A673 (cell line): ENCODE data around the gene COX6B1. TPM values are rescaled to one million over a fixed set of nuclear protein-coding genes. Genes with fewer than 3 reads are reported as not detected.
A peak's percentile ranks its signal among the peaks of the same experiment; 100 is the strongest.

Experiments
- BruUV-seq: library from RNA; stranded (reverse); fragments of 400-500 nt; replicated peaks from 2 replicates; lab custom pipeline; 2021; lab: Mats Ljungman, UMichigan
- CTCF ChIA-PET: fragments of 300-600 bp; sonication (Branson Sonifier 250); formaldehyde crosslinking; loops from one replicate; lab custom pipeline; 2022; ENCODE audit warnings: antibody characterized with exemption; lab: Charles Lee
- POLR2A ChIA-PET: fragments of 300-600 bp; sonication (Branson Sonifier 250); formaldehyde crosslinking; loops from one replicate; lab custom pipeline; 2022; ENCODE audit warnings: antibody characterized with exemption; ENCODE audit not compliant: low non-redundant PET; lab: Charles Lee
- DNase-seq: peaks from one replicate; pipeline ENCODE4 v3.0.0-alpha.2; 2015; ENCODE audit warnings: low spot score
- H3K27ac ChIP-seq: fragments of 200-600 bp; sonication (generic); 2 replicates; pipeline ENCODE4 v1.5.1; 2016; ENCODE audit warnings: mixed run types, low read depth, mild to moderate bottlenecking, mixed read lengths, antibody characterized with exemption, low read length; ENCODE audit not compliant: poor library complexity, severe bottlenecking
- H3K27me3 ChIP-seq: fragments of 200-600 bp; sonication (generic); replicated peaks from 2 replicates; pipeline ENCODE4 v1.6.1; 2017; ENCODE audit warnings: mixed run types, low read depth, mild to moderate bottlenecking, mixed read lengths, antibody characterized with exemption, low read length; ENCODE audit not compliant: insufficient read depth, poor library complexity
- H3K36me3 ChIP-seq: fragments of 200-600 bp; sonication (generic); 2 replicates; pipeline ENCODE4 v1.6.1; 2016; ENCODE audit warnings: mixed run types, mild to moderate bottlenecking, mixed read lengths, antibody characterized with exemption, low read length; ENCODE audit not compliant: insufficient read depth, poor library complexity, severe bottlenecking
- H3K4me1 ChIP-seq: fragments of 200-600 bp; sonication (generic); 2 replicates; pipeline ENCODE4 v1.6.1; 2017; ENCODE audit warnings: mixed run types, mild to moderate bottlenecking, mixed read lengths, antibody characterized with exemption, low read length; ENCODE audit not compliant: insufficient read depth, poor library complexity, severe bottlenecking
- H3K4me3 ChIP-seq: fragments of 200-600 bp; sonication (generic); 2 replicates; pipeline ENCODE4 v1.5.1; 2016; ENCODE audit warnings: low read depth, mixed run types, mild to moderate bottlenecking, mixed read lengths, low read length; ENCODE audit not compliant: poor library complexity, severe bottlenecking
- H3K9me3 ChIP-seq: fragments of 200-600 bp; sonication (generic); 2 replicates; pipeline ENCODE4 v1.6.1; 2016; ENCODE audit warnings: mixed run types, low read depth, mild to moderate bottlenecking, mixed read lengths, antibody characterized with exemption, low read length; ENCODE audit not compliant: poor library complexity, severe bottlenecking
- CTCF ChIP-seq: fragments of 300-800, 200-600 bp; sonication (generic); conservative IDR thresholded peaks from 2 replicates; pipeline ENCODE4 v1.5.1; 2017; ENCODE audit warnings: low read depth, mild to moderate bottlenecking, antibody characterized with exemption, low read length, moderate library complexity, mixed read lengths
- EZH2 ChIP-seq: fragments of 200-600 bp; sonication (generic); IDR thresholded peaks from 2 replicates; pipeline ENCODE4 v1.6.1; 2017; ENCODE audit warnings: borderline replicate concordance, low read depth, mild to moderate bottlenecking, mixed read lengths, antibody characterized with exemption, low read length; ENCODE audit not compliant: poor library complexity, severe bottlenecking
- intact Hi-C: fragments of 100-400 bp; cut with micrococcal nuclease; formaldehyde crosslinking; loops from one replicate; pipeline ENCODE4 v1.10.0; 2022; ENCODE audit not compliant: unreplicated experiment
- total RNA-seq: library from RNA; stranded (reverse); gene quantifications from 2 replicates; pipeline ENCODE4 v1.2.3, GENCODE V29; 2021

Gene COX6B1
- total RNA-seq, 1 experiment from 2014 or later: 467 TPM

DNA sequence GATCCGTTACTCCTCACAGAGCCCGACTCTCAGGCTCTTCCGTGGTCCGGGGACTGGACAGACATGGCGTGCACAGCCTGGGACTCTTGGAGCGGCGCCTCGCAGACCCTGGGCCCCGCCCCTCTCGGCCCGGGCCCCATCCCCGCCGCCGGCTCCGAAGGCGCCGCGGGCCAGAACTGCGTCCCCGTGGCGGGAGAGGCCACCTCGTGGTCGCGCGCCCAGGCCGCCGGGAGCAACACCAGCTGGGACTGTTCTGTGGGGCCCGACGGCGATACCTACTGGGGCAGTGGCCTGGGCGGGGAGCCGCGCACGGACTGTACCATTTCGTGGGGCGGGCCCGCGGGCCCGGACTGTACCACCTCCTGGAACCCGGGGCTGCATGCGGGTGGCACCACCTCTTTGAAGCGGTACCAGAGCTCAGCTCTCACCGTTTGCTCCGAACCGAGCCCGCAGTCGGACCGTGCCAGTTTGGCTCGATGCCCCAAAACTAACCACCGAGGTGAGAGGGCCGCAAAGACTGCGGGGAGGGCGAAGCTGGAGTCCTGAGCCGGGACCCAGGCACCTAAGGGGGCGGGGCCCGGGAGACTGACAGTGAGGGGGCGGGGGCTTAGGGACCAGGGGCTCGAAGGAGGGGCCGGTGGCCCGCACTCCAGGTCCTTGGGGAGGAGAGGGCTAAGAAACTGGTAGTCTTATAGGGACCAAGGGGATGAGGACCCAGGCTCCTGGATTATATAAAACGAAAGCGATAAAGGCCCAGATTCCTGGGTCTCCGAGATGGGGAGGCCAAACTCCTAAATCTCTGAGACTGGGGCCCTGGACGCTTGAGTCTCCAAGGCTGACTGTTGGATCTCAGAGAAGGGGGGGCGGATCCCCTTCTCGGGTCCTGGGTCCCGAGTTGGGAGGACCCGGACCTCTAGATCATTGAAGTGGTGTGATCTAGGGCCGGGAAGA is 4.6 kb upstream of the COX6B1 start:
- Histone ChIP-seq H3K4me3 (peak overlapping the region; percentile 60), H3K36me3 (no peaks in the 10 kb centered on the region), H3K27me3 (no peaks in the 10 kb centered on the region), H3K4me1 (peaks cover 17% of the 10 kb centered on the region), H3K9me3 (no peaks in the 10 kb centered on the region), H3K27ac (peak overlapping the region; percentile 85)
- peak; percentile 93 for DNase-seq
- TF ChIP-seq CTCF (no peak), EZH2 (no peak)
- intact Hi-C loops: loop anchor here (10.0 kb wide), 1 partner anchor 289 kb away; the partner anchor contains the start of gene FFAR3
- BruUV-seq: no TSS peak
- CTCF ChIA-PET: interaction anchor here (0.6 to 0.7 kb wide), 2 partner anchors 47 to 510 kb away, joined by 3 to 4 read pairs; no protein-coding TSS in a partner anchor
- POLR2A ChIA-PET: interaction anchor here (0.6 kb wide), 2 partner anchors 97 to 322 kb away, joined by 3 to 9 read pairs; no protein-coding TSS in a partner anchor

DNA sequence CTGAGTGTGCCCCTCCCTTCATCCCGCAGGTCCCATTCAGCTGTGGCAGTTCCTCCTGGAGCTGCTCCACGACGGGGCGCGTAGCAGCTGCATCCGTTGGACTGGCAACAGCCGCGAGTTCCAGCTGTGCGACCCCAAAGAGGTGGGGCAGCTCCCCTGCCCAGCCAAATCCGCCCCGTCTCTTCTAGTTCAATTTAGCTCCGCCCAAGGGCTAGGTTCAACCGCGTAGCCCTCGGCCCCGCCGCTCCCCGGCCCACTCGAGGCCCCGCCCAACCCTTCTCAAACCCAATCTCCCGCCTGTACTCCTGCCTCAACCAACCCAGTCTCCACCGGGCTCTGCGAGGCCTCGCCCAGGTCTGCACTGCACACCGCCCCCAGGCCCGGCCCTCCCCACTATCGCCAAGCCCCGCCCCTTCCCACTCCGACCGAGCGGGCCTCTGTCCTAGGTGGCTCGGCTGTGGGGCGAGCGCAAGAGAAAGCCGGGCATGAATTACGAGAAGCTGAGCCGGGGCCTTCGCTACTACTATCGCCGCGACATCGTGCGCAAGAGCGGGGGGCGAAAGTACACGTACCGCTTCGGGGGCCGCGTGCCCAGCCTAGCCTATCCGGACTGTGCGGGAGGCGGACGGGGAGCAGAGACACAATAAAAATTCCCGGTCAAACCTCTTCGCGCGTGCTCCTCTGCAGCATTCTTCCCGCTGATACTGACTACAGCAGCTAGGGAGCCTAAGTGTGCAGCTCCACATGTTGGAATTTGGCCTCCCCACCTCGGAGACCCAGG is 3.7 kb upstream of the COX6B1 start:
- no peaks in the 10 kb centered on the region for H3K9me3 ChIP-seq
- peaks cover 20% of the 10 kb centered on the region for H3K4me1 ChIP-seq
- DNase-seq: peak; percentile 97
- CTCF ChIA-PET: interaction anchor here (0.6 kb wide), 1 partner anchor 46 kb away, joined by 3 read pairs; no protein-coding TSS in a partner anchor
- intact Hi-C loops: loop anchor here (10.0 kb wide), 1 partner anchor 290 kb away; the partner anchor contains the start of gene FFAR3
- BruUV-seq: no TSS peak
- TF ChIP-seq CTCF: no peak
- no peak for TF ChIP-seq EZH2
- POLR2A ChIA-PET: no interaction called here
- H3K27me3 ChIP-seq: no peaks in the 10 kb centered on the region
- peak overlapping the region; percentile 85 for H3K27ac ChIP-seq
- peak overlapping the region; percentile 60 for H3K4me3 ChIP-seq
- H3K36me3 ChIP-seq: no peaks in the 10 kb centered on the region

DNA sequence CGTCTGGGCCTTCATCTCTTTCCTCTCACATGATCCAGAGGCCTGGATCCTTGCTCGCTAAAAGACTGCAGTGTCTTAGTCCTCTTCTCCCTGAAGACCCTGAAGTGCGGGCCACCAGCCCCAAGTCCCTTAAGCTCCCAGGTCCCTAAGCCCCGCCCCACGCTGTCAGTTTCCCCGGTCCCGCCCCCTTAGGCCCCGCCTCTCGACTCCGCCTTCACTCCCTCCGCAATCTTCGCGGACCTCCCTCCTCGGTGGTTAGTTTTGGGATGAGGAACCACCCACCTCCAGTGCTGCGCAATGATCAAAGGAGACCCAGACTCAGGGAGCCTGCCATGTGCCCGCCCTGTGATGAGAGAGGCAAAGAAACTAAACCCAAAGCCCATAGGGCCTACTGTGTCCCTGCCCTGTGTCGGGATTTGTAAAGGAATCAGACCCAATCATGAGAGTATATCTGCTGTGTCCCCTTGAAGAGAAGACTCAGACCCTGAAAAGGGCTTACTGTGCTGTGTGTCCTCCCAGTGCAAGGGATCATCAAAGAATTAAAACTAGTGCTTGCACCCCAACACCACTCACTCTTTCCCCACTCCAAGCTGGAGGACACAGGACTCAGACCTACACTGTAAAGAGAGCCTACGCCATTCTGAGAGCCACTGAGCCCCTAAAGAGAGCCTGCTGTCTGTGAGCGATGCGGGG is 3.0 kb upstream of the COX6B1 start:
- Histone ChIP-seq H3K27me3 (no peaks in the 10 kb centered on the region), H3K36me3 (peaks cover 6% of the 10 kb centered on the region), H3K4me1 (peaks cover 21% of the 10 kb centered on the region), H3K9me3 (no peaks in the 10 kb centered on the region), H3K27ac (peak overlapping the region; percentile 85), H3K4me3 (peak overlapping the region; percentile 60)
- TF ChIP-seq EZH2: no peak
- no peak for TF ChIP-seq CTCF
- POLR2A ChIA-PET: no interaction called here
- intact Hi-C loops: loop anchor here (10.0 kb wide), 1 partner anchor 290 kb away; the partner anchor contains the start of gene FFAR3
- CTCF ChIA-PET: no interaction called here
- peak; percentile 88 for DNase-seq
- no TSS peak for BruUV-seq
